ENCODE data around the gene VWA8. TPM values are rescaled to one million over a fixed set of nuclear protein-coding genes. Genes with fewer than 3 reads are reported as not detected.

The VWA8 gene
- total RNA-seq, result 8.5 and 13.2 TPM in 2 replicates

DNA sequence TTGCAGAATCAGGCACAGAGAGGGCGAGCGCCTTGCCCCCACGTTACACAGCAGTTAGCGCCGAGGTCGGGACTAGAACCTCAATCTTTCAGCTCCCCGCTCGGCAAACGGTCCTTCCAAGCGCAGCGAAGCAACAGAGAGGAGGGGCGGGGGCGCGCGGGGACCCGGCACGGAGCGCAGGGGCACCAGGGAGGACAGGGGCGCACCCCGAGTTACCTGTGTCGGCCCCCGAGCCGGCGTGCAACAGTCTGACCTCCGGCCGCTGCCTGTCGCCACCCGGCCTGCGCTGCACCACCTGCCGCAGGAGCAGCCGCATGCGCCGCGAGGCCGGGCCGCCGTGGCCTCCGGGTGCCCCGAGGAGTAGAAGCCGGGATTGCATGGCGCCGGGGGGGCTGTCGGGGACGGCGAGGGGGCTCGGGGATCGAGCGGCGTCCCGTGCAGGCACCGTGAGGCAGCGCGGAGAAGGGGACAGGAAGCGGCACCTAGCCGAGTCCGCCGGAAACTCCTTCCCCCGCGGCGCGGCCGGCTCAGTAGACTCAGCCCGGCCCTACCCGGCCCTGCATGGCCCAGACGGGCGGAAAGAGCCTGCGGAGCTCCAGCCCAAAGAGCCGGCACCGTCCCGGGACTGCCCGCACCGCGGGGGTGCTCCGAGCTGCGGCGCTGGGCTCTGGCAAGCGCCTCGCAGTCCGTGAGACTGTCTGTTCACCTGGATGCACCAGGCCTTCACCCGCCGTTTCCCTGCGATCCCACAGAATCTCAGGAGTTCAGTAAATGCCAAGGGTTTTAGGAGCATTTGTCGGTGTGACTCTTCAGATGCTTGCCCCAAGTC lies at the start of gene VWA8:
Gene VWA8 (minus strand): TSS at position 473 of the 829 bp plus-strand sequence. CDS start 94 bp downstream, at position 379.

Other genes with a start within 250 kb of the VWA8 start
- gene DGKH, start 87.5 kb upstream of the VWA8 start, total RNA-seq, result 8.0 and 14.1 TPM in 2 replicates